Activated CD4-positive, alpha-beta T cell treated with anti-CD3 and anti-CD28 coated beads, Interleukin-2, amount 50 U/mL, for 4 hours (primary cell): Measurements from ENCODE around the gene MAN1A1.
"Not testable (repeated sequence)": the region's sequence is repeated elsewhere in the genome, so short reads cannot be mapped to it uniquely, and the experiment has no call there.

Source experiments
- DNase-seq, 2 experiments: peaks; one replicate each; pipeline ENCODE4 v3.0.0-alpha.2; 2020

Gene MAN1A1

DNA sequence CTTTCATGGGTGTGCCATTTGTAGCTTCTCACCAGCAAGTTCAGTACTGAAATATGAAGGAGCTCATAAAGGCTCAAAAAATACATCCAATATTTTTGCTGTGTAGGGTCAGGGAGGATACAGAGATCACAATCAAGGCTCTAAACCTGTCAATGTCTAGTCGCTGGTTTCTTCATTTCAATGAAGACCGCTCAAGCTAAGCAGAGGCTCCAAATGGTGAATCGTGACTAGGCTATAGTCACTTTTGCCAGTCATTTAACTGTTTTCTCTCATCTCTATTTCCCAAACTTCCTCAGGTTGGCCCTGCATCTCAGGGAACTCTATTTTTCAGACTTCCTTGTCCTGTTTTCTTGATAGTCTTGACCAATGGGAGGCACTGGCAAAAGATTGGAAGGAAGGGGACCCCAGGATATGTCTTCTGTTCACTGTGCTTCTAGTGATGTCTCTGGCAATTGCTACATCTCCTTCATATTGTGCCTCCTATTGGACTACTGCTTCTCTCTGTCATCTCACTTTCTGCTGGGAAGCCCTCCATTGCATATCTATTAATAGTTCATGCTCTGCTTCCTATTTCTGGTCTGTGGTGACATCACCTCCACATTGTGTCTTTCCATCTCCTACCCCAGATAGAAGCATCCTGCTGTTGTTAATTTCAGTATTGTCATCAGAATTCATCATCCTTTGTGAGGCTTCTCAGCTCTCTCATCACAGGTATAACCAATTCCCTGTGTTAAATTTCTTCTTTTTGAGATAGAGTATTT lies 183.4 kb downstream of the MAN1A1 start:
- no peak for DNase-seq

DNA sequence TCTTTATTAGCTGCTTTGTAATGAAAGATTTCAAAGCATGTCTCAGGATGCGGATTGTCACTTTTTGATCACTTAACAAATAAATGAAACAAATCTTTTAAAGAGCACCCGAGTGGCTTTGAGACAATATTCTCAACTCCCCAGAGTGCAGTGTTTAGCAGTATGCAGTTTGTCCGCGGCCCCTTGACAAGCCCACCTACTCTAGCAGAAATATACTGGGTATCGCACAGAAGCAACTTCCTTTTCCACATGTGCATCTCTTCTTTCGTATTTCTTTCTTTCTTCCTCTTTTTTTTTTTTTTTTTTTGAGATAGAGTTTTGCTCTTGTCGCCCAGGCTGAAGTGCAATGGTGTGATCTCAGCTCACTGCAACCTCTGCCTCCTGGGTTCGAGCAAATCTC lies 186.6 kb downstream of the MAN1A1 start:
- no peak for DNase-seq

GRCh38 chr6:119162134-119162775 lies 187.3 kb downstream of the MAN1A1 start:
- DNase-seq, result no peak

GRCh38 chr6:119161438-119161837 lies 188.1 kb downstream of the MAN1A1 start:
- no peak for DNase-seq

GRCh38 chr6:119160911-119161310 lies 188.7 kb downstream of the MAN1A1 start:
- no peak for DNase-seq

DNA sequence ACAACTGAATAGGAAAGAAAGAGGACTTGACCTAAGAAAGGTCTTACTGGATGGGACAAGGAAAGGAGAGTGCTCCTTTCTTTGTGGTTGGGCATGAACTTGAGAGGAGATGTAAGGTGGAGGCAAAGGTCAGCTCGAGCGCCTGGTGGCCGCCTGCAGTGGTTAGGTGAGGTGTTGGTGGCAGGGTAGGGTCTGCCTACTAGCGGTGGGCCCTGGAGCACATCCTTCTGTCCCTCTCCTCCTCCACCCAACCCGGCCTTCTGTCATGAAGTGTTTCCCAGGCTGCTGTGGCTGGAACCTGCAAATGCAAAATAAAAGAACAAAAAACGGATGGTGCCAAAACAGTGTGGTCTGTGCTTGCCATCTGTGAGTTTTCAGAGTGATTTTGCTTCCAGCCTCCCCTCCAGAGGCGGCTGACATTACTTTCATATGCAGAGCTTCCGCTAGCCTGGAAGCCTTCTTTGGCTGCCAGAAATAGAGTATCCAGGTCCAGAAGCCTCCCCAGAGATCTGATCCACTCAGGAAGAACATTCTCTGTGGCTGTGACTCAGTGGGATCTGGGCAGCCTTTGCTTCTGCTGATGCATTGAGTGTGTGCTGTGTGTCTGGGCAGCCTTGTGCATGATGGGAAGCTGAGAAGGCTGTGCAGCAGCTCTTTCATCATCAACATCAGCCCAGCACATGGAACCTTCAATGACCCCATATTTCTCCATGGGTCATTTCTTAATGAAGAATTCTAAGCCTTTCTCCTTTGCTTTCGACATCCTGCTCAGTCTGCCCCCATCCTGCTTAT lies 191.3 kb downstream of the MAN1A1 start:
- DNase-seq, result no peak

DNA sequence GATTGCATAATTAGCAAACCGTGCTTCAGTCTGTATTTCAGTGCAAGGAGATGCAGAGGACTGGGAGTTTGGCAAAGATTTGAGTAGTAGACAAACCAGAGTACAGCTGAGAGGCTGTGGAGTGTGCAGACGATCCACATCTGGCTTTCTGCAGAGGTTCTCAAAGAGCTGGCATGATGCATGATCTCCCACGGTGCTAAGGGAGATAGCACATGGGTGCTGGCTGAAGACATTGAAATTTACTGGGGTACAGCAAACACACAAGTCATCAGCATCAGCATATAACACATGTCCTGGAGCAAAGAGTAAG lies 192.1 kb downstream of the MAN1A1 start:
- no peak for DNase-seq

DNA sequence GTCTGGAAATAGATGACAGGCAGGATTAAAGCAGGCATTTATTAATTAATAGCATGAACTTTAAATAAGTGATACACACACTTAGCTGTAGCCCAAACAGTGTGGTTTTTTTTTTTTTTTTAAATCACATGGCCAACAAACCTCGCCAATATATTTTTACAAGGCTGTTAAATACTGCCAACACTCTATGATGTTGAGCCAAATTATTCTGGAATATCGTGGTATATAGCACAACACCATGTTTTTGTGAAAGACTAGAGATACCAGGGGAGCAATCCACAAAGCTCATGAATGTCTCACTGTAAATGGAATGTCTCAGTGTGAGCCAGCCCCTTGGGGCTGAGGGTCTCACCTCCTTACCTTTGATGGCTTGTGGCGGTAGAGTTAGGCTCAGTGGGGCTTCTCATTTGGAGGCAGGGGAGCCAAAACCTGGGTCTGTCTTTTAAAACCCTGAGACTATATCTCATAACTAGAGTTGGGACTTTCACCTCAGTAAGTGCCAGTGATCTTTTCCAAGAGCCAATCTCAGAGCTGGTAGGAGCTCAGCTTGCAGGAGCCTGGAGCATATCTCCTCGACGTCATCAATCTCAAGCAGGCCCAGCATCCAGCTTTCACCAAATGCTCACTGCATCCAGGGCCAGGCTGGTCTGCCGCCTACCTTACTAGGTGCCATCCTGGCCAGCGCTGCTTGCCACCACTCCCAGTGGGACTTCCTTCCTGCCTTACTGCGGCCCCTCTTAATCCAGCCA lies 192.6 kb downstream of the MAN1A1 start:
- DNase-seq, result no peak

GRCh38 chr6:119156082-119156481 lies 193.5 kb downstream of the MAN1A1 start:
- DNase-seq, result not testable (repeated sequence)

DNA sequence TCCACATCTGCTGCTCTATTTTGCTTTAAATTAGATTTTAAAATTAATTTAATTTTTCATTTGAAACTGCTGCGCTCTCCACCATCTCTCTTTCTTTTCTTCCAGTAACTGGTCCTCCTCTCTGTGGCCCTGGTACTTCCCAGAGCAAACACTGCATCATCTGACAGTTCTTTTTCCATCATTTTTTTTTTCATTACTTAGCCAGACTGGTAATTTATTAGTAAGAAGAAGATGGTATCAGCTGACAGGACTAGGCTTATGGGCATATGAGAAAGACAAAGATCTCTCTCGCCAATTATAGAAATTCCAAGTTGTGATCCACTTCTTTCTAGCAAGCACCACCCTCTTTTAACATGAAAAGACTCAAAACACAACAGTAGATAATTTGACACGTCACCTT lies 197.4 kb downstream of the MAN1A1 start:
- DNase-seq, result no peak

- no peak for DNase-seq
Measured at GRCh38 chr6:119148825-119149525, 200.6 kb downstream of the MAN1A1 start.

DNA sequence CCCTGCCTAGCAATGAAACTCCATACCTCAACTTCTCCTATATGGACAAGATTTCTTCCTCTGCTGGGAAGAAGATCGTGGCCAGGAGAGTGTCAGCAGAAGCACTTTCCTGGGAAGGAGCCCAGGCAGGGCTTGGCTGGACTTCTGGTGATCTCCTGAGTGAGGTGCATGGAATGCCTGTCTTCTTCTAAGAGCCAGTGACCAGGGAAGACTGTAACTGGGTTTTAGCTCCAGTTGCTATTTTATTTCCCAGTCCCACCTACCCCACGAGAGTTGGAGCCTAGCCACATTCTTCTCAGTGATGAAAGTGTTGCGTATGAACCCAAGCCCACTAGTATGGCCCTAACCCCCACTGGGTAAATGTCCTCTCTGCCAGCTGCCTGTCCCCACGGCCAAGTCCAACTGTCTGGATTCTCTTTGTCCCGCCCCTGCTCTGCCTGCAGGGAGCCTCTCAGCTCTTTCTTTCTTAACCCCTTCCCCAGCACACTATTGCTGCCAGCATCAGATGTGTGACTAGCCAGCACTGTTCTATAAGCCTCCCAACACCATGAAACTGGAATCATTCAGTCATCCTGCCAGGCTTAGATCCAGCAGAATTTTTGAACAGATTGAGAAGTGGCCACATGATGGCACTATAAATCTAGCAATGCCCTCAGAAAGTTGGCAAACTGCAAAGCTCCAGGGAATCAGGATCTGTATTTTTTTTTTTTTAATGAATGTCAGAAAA lies 201.3 kb downstream of the MAN1A1 start:
- no peak for DNase-seq

DNA sequence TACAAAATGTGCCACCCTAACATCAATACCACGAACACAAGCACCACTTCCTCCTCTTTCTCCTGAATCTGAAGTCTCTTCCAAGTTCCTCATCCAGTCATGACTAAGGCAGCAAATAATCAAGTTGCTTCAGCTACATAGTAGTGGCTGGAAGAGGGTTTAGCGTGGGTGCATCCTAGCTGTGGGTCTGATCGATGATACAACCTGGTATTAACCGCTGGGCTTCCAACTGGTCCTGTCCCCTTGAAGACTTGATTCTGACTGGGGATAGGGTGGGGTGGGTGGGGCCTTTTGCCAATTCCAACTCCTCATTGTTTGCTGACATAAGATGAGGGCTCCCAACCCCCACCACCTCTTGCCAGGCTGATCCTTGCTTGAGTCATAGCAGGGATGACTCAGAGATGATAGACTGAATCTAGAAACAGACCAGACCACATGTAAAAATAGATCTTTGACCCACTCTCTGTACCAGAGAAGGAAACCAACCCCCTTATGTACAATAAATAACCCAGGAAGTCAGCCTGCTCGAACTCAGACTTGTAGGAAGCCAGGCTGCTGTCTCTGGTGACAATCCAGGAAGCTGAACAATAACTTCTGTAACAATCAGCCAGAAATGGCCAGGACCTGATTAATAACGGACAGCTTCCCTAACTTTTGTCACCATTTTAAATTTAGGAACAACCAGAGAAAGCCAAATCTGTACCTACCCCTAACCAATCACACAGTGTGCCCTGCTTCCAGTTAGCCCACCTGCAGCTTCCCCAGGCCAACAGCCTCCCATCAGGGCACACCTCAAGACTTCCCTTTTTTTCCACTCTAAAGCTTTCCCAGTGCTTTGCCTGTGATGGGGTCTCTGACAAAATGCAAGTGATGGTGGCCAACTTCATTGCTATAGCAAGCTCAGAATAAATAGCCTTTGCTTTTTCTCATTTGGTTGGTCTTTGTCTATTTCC lies 202.2 kb downstream of the MAN1A1 start:
- DNase-seq, result peak in 1 of 2 experiments; percentile 13

GRCh38 chr6:119145111-119145510 lies 204.4 kb downstream of the MAN1A1 start:
- no peak for DNase-seq

DNA sequence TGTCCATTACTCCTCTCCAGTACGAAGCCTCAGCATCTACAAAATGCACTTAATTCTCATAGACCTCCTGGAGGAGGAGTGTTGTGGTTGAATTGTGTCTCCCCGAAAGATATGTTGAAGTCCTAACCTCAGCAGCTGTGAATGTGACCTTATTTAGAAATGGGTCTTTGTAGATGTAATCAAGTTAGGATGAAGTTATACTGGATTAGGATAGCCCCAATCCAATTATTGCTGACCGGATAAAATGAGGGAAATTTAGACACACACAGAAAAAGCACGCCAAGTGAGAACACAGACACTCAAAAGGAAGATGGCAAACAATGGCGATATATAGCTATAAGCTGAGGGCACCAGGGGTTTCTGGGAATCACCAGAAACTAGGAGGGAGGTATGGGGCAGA lies 206.9 kb downstream of the MAN1A1 start:
- DNase-seq, result no peak

DNA sequence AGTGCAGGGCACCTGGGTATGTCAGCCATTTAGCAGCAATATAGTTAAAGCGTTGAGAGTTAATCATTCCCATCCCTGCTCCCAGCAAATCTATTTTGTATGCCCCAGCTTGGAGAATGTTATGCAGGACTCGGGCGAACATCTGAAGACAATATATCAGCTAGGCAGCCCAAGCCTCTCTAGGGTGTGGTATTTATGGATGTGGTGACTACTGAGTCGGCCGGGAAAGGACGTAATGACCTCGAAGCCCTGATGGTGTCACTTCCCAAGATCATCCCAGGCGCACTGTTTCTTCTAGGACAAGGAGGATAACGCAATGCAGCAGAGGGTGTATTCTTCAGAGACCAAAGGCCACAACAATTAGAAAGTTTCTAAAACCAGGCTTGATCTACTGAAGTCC lies 207.5 kb downstream of the MAN1A1 start:
- no peak for DNase-seq

GRCh38 chr6:119140196-119141140 lies 209.1 kb downstream of the MAN1A1 start:
- no peak for DNase-seq

DNA sequence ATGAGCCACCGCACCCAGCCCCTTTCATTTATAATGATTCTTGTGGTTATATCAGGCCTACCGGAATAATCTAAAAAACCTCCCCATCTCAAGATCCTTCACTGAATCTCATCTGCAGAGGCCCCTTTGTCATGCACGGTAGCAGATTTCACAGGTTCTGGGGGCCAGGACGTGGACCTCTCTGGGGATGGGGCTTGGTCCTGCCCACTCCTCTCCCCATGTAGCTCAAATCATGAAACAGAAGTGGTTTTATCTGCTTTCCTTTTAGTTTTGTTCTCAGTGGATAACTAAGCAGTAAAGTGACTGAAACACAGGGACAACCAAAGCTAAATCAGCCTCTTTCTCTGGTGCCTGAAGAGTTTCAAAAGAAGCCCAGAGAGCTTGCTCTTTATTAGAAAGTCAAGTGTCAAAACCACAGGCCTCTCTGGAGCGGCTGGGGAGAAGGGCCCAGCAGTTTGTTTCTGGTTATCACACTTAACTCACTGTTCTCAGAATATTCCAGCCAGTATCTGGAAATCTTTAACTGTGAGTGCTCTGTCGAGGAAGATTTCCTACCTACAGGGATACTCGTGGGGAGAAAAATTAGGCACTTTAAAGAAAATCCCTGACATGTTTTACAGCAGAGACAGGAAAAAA lies 210.5 kb downstream of the MAN1A1 start:
- no peak for DNase-seq
